Measurements from ENCODE around the gene USP37. TPM values are rescaled to one million over a fixed set of nuclear protein-coding genes. Genes with fewer than 3 reads are reported as not detected.
A peak's percentile ranks its signal among the peaks of the same experiment; 100 is the strongest.

The USP37 gene
- polyA plus RNA-seq, 3 donors = 2.7 to 4.9 (median 2.7) TPM

DNA sequence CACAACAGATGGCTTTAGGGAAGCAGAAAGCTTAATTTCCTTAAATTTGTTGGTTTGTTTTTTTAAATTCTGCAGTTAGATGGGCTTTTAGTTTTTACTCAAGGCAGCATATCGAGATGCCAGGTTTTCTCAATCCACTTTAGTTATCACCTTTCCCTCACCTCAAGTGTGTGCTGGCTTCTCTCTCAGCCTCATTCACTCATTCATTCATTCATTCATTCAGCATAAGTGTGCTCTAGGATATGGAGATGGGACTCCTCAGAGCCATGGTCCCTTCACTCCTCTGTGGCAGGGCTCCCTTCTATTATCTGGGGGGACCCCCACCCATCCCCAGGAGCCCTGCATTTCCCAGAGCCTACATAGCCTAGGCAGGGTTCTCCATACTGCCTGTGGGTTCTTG lies 130.2 kb downstream of the USP37 start:
- Histone ChIP-seq H3K4me3 (replicated peaks in 1 of 3; ENCODE audit: low read depth in 2 of 3, low read length in 3 of 3) (no peak overlapping the region), H3K4me2 (replicated peaks; ENCODE audit: extremely low read depth, low read length, poor library complexity, severe bottlenecking) (no peak overlapping the region)

GRCh38 chr2:218436992-218437391 lies 131.2 kb downstream of the USP37 start:
- Histone ChIP-seq H3K9ac (ENCODE audit: insufficient read depth, low read length, poor library complexity, severe bottlenecking) (no peak overlapping the region), H3K36me3 (replicated peaks in 1 of 2; ENCODE audit: control insufficient read depth in 1 of 2, insufficient read depth in 2 of 2, low read length in 2 of 2) (no peaks in the 10 kb centered on the region), H4K20me1 (ENCODE audit: insufficient read depth, low read length) (no peaks in the 10 kb centered on the region), H3K4me2 (replicated peaks; ENCODE audit: extremely low read depth, low read length, poor library complexity, severe bottlenecking) (no peak overlapping the region), H2AFZ (ENCODE audit: insufficient read depth, low read depth, low read length, poor library complexity, severe bottlenecking) (no peak overlapping the region), H3K27ac (ENCODE audit: low read depth in 1 of 2, low read length in 2 of 2) (no peak overlapping the region), H3K79me2 (ENCODE audit: insufficient read depth, low read length) (no peaks in the 10 kb centered on the region), H3K9me3 (replicated peaks in 1 of 2; ENCODE audit: control insufficient read depth in 1 of 2, insufficient read depth in 1 of 2, low read length in 2 of 2) (no peaks in the 10 kb centered on the region), H3K4me1 (ENCODE audit: control insufficient read depth in 1 of 2, insufficient read depth in 2 of 2, low read length in 2 of 2) (peaks cover 6 to 11% of the 10 kb centered on the region in 2 donors), H3K4me3 (replicated peaks in 1 of 3; ENCODE audit: low read depth in 2 of 3, low read length in 3 of 3) (no peak overlapping the region), H3K27me3 (ENCODE audit: control insufficient read depth in 2 of 2, insufficient read depth in 2 of 2, low read length in 2 of 2) (no peaks in the 10 kb centered on the region)
- Mint-ChIP-seq H3K4me1 (peaks cover 15% of the 10 kb centered on the region), H3K27ac (peak overlapping the region in 1 of 7 donors; percentile 49), H3K9me3 (no peaks in the 10 kb centered on the region), H3K4me3 (no peak overlapping the region), H3K27me3 (ENCODE audit: low read depth in 3 of 3) (peaks cover 0 to 4% (median 4%) of the 10 kb centered on the region in 3 donors), H3K36me3 (no peaks in the 10 kb centered on the region)
- TF ChIP-seq CTCF (IDR thresholded peaks at IDR 0.05) = no peak
- WGBS (ENCODE audit: insufficient coverage) = 33% methylated on average over 1 of the region's 5 CpGs
- no peak for DNase-seq
- intact Hi-C loops (cut with micrococcal nuclease) = no loop called here

More for the DNA sequence above, 130.2 kb downstream of the USP37 start:
- Histone ChIP-seq H3K27me3 (ENCODE audit: control insufficient read depth in 2 of 2, insufficient read depth in 2 of 2, low read length in 2 of 2) (no peaks in the 10 kb centered on the region), H2AFZ (ENCODE audit: insufficient read depth, low read depth, low read length, poor library complexity, severe bottlenecking) (no peak overlapping the region), H3K9ac (ENCODE audit: insufficient read depth, low read length, poor library complexity, severe bottlenecking) (no peak overlapping the region), H3K4me1 (ENCODE audit: control insufficient read depth in 1 of 2, insufficient read depth in 2 of 2, low read length in 2 of 2) (peaks cover 6 to 11% of the 10 kb centered on the region in 2 donors), H4K20me1 (ENCODE audit: insufficient read depth, low read length) (no peaks in the 10 kb centered on the region), H3K27ac (ENCODE audit: low read depth in 1 of 2, low read length in 2 of 2) (no peak overlapping the region), H3K9me3 (replicated peaks in 1 of 2; ENCODE audit: control insufficient read depth in 1 of 2, insufficient read depth in 1 of 2, low read length in 2 of 2) (no peaks in the 10 kb centered on the region), H3K79me2 (ENCODE audit: insufficient read depth, low read length) (no peaks in the 10 kb centered on the region), H3K36me3 (replicated peaks in 1 of 2; ENCODE audit: control insufficient read depth in 1 of 2, insufficient read depth in 2 of 2, low read length in 2 of 2) (no peaks in the 10 kb centered on the region)
- Mint-ChIP-seq H3K36me3 (no peaks in the 10 kb centered on the region), H3K9me3 (no peaks in the 10 kb centered on the region), H3K27ac (peak overlapping the region in 1 of 7 donors; percentile 45), H3K27me3 (ENCODE audit: low read depth in 3 of 3) (peaks cover 0 to 1% (median 0%) of the 10 kb centered on the region in 3 donors), H3K4me1 (peaks cover 15% of the 10 kb centered on the region), H3K4me3 (no peak overlapping the region)
- intact Hi-C loops (cut with micrococcal nuclease) = no loop called here
- DNase-seq = no peak
- TF ChIP-seq CTCF (IDR thresholded peaks at IDR 0.05) = no peak
- WGBS (ENCODE audit: insufficient coverage) = no CpG with 5 or more reads among the region's 1 CpG
